ENCODE results near the gene HSPA1A. TPM values are rescaled to one million over a fixed set of nuclear protein-coding genes. Genes with fewer than 3 reads are reported as not detected.

Gene HSPA1A
- total and polyA plus RNA-seq, 9 of the 15 experiments (the other 6 are each of a cell fraction or from before 2014, with no cell fraction given), result 2.2 to 273 (median 107) TPM

- peak; percentile 96 for TF ChIP-seq RREB1 (CRISPR knock-in tag; IDR thresholded peaks at IDR 0.05)
- TF ChIP-seq E2F1 (CRISPR knock-in tag; IDR thresholded peaks at IDR 0.05), result peak; percentile 79; the same call in 1 of the 2 replicates
- TF ChIP-seq, protein P1, sequence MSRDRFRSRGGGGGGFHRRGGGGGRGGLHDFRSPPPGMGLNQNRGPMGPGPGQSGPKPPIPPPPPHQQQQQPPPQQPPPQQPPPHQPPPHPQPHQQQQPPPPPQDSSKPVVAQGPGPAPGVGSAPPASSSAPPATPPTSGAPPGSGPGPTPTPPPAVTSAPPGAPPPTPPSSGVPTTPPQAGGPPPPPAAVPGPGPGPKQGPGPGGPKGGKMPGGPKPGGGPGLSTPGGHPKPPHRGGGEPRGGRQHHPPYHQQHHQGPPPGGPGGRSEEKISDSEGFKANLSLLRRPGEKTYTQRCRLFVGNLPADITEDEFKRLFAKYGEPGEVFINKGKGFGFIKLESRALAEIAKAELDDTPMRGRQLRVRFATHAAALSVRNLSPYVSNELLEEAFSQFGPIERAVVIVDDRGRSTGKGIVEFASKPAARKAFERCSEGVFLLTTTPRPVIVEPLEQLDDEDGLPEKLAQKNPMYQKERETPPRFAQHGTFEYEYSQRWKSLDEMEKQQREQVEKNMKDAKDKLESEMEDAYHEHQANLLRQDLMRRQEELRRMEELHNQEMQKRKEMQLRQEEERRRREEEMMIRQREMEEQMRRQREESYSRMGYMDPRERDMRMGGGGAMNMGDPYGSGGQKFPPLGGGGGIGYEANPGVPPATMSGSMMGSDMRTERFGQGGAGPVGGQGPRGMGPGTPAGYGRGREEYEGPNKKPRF (IDR thresholded peaks at IDR 0.05; ENCODE audit: low read depth, low read length), result no peak
- no peak for TF ChIP-seq ZNF75A (CRISPR knock-in tag; IDR thresholded peaks at IDR 0.05)
- TF ChIP-seq XRCC4 (IDR thresholded peaks at IDR 0.05; ENCODE audit: extremely low read depth, insufficient read depth, insufficient read length), result no peak
- TF ChIP-seq TEAD2 (tag; IDR thresholded peaks at IDR 0.05), result no peak
- TF ChIP-seq ZFX (CRISPR knock-in tag; IDR thresholded peaks at IDR 0.05), result peak; percentile 55; the same call in 1 of the 2 replicates
- peak; percentile 5 for TF ChIP-seq HNRNPLL (IDR thresholded peaks at IDR 0.05; ENCODE audit: low read depth, low read length, poor library complexity, severe bottlenecking)
- no peak for TF ChIP-seq ZNF518B (CRISPR knock-in tag; IDR thresholded peaks at IDR 0.05)
Measured at GRCh38 chr6:31862344-31863235, 47.2 kb downstream of the HSPA1A start, which contains the start of gene NEU1 (continued).
